HepG2 (cell line): ENCODE results near the gene VWCE.
"Not testable (repeated sequence)": the region's sequence is repeated elsewhere in the genome, so short reads cannot be mapped to it uniquely, and the experiment has no call there.

Experiments
- ETV6 ChIP-seq: sonication (generic); formaldehyde crosslinking; conservative IDR thresholded peaks from 2 replicates; pipeline ENCODE4 v1.4.0; 2020; ENCODE audit warnings: missing genetic modification reagents
- PAX8 ChIP-seq: sonication (generic); formaldehyde crosslinking; IDR thresholded peaks from 2 replicates; pipeline ENCODE4 v1.8.0; 2022; ENCODE audit warnings: mild to moderate bottlenecking, missing genetic modification reagents, borderline replicate concordance
- POLR2AphosphoS5 ChIP-seq: IDR thresholded peaks from 2 replicates; pipeline ENCODE4 v1.6.1; 2012; ENCODE audit warnings: low read depth, low read length
- POLR2G ChIP-seq: fragments of 200-400 bp; formaldehyde crosslinking; IDR thresholded peaks from 2 replicates; pipeline ENCODE4 v1.6.1; 2018; ENCODE audit warnings: mild to moderate bottlenecking, low read depth, low read length, moderate library complexity
- RAD21 ChIP-seq: fragments of 450-650 bp; formaldehyde crosslinking; IDR thresholded peaks from 2 replicates; pipeline ENCODE4 v1.5.0; 2020; ENCODE audit warnings: mild to moderate bottlenecking
- RXRA ChIP-seq: sonication (generic); formaldehyde crosslinking; IDR thresholded peaks from 2 replicates; pipeline ENCODE4 v1.5.1; 2020; ENCODE audit warnings: missing genetic modification reagents
- SIN3B ChIP-seq: fragments of 150-350 bp; IDR thresholded peaks from 2 replicates; pipeline ENCODE4 v1.6.1; 2014; ENCODE audit warnings: low read length
- ZBTB1 ChIP-seq: sonication (generic); formaldehyde crosslinking; IDR thresholded peaks from 2 replicates; pipeline ENCODE4 v1.4.0; 2020; ENCODE audit warnings: missing genetic modification reagents, borderline replicate concordance
- ZBTB8A ChIP-seq: sonication (generic); formaldehyde crosslinking; IDR thresholded peaks from 2 replicates; pipeline ENCODE4 v1.4.0; 2020; ENCODE audit warnings: mild to moderate bottlenecking, low read depth, missing genetic modification reagents, borderline replicate concordance
- ZNF382 ChIP-seq: sonication (generic); formaldehyde crosslinking; IDR thresholded peaks from 2 replicates; pipeline ENCODE4 v1.5.0; 2020; ENCODE audit warnings: missing genetic modification reagents, mild to moderate bottlenecking, borderline replicate concordance

- not testable (repeated sequence) for TF ChIP-seq POLR2AphosphoS5; ZBTB8A (CRISPR knock-in tag); RXRA (CRISPR knock-in tag); ZNF382 (CRISPR knock-in tag); SIN3B; PAX8 (CRISPR knock-in tag); RAD21 (CRISPR knock-in tag); ETV6 (CRISPR knock-in tag); POLR2G; ZBTB1 (CRISPR knock-in tag)
Observed at GRCh38 chr11:61249201-61249600, 45.9 kb downstream of the VWCE start.
